Esophagus squamous epithelium (tissue), 4 donors: Measurements from ENCODE around the gene UBE2J2.

Experiments
- POLR2A ChIP-seq, 4 donors: fragments of 450-650 bp; IDR thresholded peaks; one replicate each; pipeline ENCODE4 v1.6.1; 2017; ENCODE audit warnings: antibody characterized with exemption in 4 of 4, mild to moderate bottlenecking in 4 of 4, moderate library complexity in 3 of 4
- TF ChIP-seq, protein P1 (sequence below), 6 experiments: fragments of 450-650 bp in 4 of 6; fragments of 200-600 bp in 2 of 6; sonication (generic) in 2 of 6; IDR thresholded peaks; one replicate each; pipeline ENCODE4 v1.5.1; 2016 to 2019; ENCODE audit warnings: antibody characterized with exemption in 6 of 6, mild to moderate bottlenecking in 4 of 6, moderate library complexity in 4 of 6

DNA sequence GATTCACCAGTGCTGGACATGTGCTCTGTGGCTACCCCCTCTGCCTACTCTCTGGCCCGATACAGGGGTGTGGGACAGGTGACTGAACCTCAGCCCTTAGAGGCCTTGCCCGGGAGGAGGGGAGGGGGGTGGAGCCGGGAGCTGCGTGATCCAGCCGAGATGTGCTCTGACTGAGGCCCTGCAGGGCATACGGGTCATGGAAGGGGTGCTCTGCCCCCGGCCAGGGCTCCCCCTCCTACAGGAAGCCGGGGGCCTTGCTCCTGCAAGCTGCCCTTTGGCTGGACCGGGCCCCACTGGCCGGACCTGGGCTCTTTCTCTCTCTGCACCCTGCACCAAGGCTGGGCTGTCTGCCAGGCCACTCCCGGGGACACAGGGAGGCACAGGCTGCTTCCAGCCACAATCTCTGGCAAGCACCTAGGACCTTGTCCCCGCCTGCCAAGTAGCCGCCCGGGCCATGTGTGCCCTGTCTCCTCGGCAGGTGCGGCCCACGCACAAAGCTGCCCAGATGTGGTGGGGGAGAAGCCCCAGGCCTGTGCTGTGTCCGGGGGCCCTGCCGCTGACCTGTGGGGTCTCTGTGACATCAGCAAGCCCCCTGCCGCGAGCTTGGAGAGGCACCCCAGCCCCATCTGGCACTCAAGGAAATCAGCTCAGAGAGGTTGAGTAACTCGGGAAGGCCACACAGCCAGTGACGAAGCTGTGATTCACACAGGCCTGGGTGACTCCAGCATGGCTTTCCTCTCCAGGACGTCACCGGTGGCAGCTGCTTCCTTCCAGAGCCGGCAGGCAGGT lies 8.1 kb upstream of the UBE2J2 start:
- TF ChIP-seq, protein P1, sequence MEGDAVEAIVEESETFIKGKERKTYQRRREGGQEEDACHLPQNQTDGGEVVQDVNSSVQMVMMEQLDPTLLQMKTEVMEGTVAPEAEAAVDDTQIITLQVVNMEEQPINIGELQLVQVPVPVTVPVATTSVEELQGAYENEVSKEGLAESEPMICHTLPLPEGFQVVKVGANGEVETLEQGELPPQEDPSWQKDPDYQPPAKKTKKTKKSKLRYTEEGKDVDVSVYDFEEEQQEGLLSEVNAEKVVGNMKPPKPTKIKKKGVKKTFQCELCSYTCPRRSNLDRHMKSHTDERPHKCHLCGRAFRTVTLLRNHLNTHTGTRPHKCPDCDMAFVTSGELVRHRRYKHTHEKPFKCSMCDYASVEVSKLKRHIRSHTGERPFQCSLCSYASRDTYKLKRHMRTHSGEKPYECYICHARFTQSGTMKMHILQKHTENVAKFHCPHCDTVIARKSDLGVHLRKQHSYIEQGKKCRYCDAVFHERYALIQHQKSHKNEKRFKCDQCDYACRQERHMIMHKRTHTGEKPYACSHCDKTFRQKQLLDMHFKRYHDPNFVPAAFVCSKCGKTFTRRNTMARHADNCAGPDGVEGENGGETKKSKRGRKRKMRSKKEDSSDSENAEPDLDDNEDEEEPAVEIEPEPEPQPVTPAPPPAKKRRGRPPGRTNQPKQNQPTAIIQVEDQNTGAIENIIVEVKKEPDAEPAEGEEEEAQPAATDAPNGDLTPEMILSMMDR (IDR thresholded peaks at IDR 0.05), result no peak
- no peak for TF ChIP-seq POLR2A (IDR thresholded peaks at IDR 0.05)
